ENCODE results near the gene GNA14.
"Not testable (repeated sequence)": the region's sequence is repeated elsewhere in the genome, so short reads cannot be mapped to it uniquely, and the experiment has no call there.

Gene GNA14

GRCh38 chr9:77495834-77496671 lies 152.1 kb downstream of the GNA14 start:
- no peak for TF ChIP-seq CTCF (conservative IDR thresholded peaks at IDR 0.05; ENCODE audit: low read depth, low read length)
- DNase-seq (ENCODE audit: low read depth) = no peak
- H3K4me3 ChIP-seq (ENCODE audit: low read length) = no peak overlapping the region

- DNase-seq (ENCODE audit: low read depth); H3K4me3 ChIP-seq (ENCODE audit: low read length): not testable (repeated sequence)
Measured at GRCh38 chr9:77490279-77490678, 157.8 kb downstream of the GNA14 start.

- DNase-seq (ENCODE audit: low read depth); H3K4me3 ChIP-seq (ENCODE audit: low read length): not testable (repeated sequence)
Measured at GRCh38 chr9:77489405-77490163, 158.5 kb downstream of the GNA14 start.

GRCh38 chr9:77488439-77489126 lies 159.5 kb downstream of the GNA14 start:
- H3K4me3 ChIP-seq (ENCODE audit: low read length) = no peak overlapping the region
- DNase-seq (ENCODE audit: low read depth) = no peak
- peak; percentile 70 for TF ChIP-seq CTCF (conservative IDR thresholded peaks at IDR 0.05; ENCODE audit: low read depth, low read length)

GRCh38 chr9:77486968-77487367 lies 161.2 kb downstream of the GNA14 start:
- no peak for TF ChIP-seq CTCF (conservative IDR thresholded peaks at IDR 0.05; ENCODE audit: low read depth, low read length)
- DNase-seq (ENCODE audit: low read depth) = no peak
- H3K4me3 ChIP-seq (ENCODE audit: low read length) = no peak overlapping the region

GRCh38 chr9:77486463-77486862 lies 161.7 kb downstream of the GNA14 start:
- H3K4me3 ChIP-seq (ENCODE audit: low read length) = no peak overlapping the region
- TF ChIP-seq CTCF (conservative IDR thresholded peaks at IDR 0.05; ENCODE audit: low read depth, low read length) = no peak
- no peak for DNase-seq (ENCODE audit: low read depth)

- no peak overlapping the region for H3K4me3 ChIP-seq (ENCODE audit: low read length)
- TF ChIP-seq CTCF (conservative IDR thresholded peaks at IDR 0.05; ENCODE audit: low read depth, low read length) = no peak
- no peak for DNase-seq (ENCODE audit: low read depth)
Measured at GRCh38 chr9:77475641-77476473, 172.3 kb downstream of the GNA14 start.
